ENCODE data around the gene RPL15.

Gene RPL15

GRCh38 chr3:23968463-23969184 lies 51.7 kb downstream of the RPL15 start:
- H2AK5ac ChIP-seq (ENCODE audit: low read length), result no peak overlapping the region

GRCh38 chr3:23969393-23969792 lies 52.5 kb downstream of the RPL15 start:
- Histone ChIP-seq H2BK15ac (replicated peaks; ENCODE audit: low read depth) (no peak overlapping the region), H3K79me2 (ENCODE audit: control insufficient read depth, insufficient read depth, low read length) (no peaks in the 10 kb centered on the region), H3K79me1 (ENCODE audit: low read length) (no peaks in the 10 kb centered on the region), H3K36me3 (ENCODE audit: control insufficient read depth, insufficient read depth, low read length) (no peaks in the 10 kb centered on the region), H3K56ac (ENCODE audit: low read length) (no peak overlapping the region), H3K18ac (ENCODE audit: low read length) (no peak overlapping the region), H4K8ac (ENCODE audit: low read depth, low read length) (no peak overlapping the region), H3K27ac (ENCODE audit: low read depth, low read length) (no peak overlapping the region), H2BK5ac (ENCODE audit: low read length) (no peak overlapping the region), H2BK120ac (ENCODE audit: low read depth, low read length) (no peak overlapping the region), H3K27me3 (ENCODE audit: insufficient read depth, low read length, poor library complexity) (no peaks in the 10 kb centered on the region), H3K4me1 (ENCODE audit: control insufficient read depth, low read depth, low read length) (peaks cover 2% of the 10 kb centered on the region), H3K4me2 (ENCODE audit: low read length) (no peak overlapping the region), H3K23ac (ENCODE audit: low read length) (no peak overlapping the region), H3K4ac (ENCODE audit: low read depth, low read length) (no peak overlapping the region), H3K9ac (ENCODE audit: low read length) (no peak overlapping the region), H4K5ac (ENCODE audit: low read length) (no peak overlapping the region), H3K4me3 (ENCODE audit: low read length) (no peak overlapping the region), H2AK5ac (ENCODE audit: low read length) (no peak overlapping the region)
- DNase-seq, result no peak
- WGBS (ENCODE audit: extremely low coverage, insufficient coverage, low lambda C conversion rate), result no CpG with 5 or more reads among the region's 4 CpGs

More at GRCh38 chr3:23968463-23969184, 51.7 kb downstream of the RPL15 start:
- Histone ChIP-seq H3K56ac (ENCODE audit: low read length) (no peak overlapping the region), H3K79me2 (ENCODE audit: control insufficient read depth, insufficient read depth, low read length) (no peaks in the 10 kb centered on the region), H3K9ac (ENCODE audit: low read length) (no peak overlapping the region), H3K4me3 (ENCODE audit: low read length) (no peak overlapping the region), H3K27ac (ENCODE audit: low read depth, low read length) (no peak overlapping the region), H3K27me3 (ENCODE audit: insufficient read depth, low read length, poor library complexity) (no peaks in the 10 kb centered on the region), H3K79me1 (ENCODE audit: low read length) (no peaks in the 10 kb centered on the region), H3K36me3 (ENCODE audit: control insufficient read depth, insufficient read depth, low read length) (no peaks in the 10 kb centered on the region), H3K4me1 (ENCODE audit: control insufficient read depth, low read depth, low read length) (peaks cover 2% of the 10 kb centered on the region), H2BK5ac (ENCODE audit: low read length) (no peak overlapping the region), H2BK15ac (replicated peaks; ENCODE audit: low read depth) (no peak overlapping the region), H3K18ac (ENCODE audit: low read length) (no peak overlapping the region), H3K23ac (ENCODE audit: low read length) (no peak overlapping the region), H3K4ac (ENCODE audit: low read depth, low read length) (no peak overlapping the region), H2BK120ac (ENCODE audit: low read depth, low read length) (no peak overlapping the region), H4K5ac (ENCODE audit: low read length) (no peak overlapping the region), H3K4me2 (ENCODE audit: low read length) (no peak overlapping the region), H4K8ac (ENCODE audit: low read depth, low read length) (no peak overlapping the region)
- no CpG with 5 or more reads among the region's 5 CpGs for WGBS (ENCODE audit: extremely low coverage, insufficient coverage, low lambda C conversion rate)
- DNase-seq, result no peak

All from mesendoderm (in vitro differentiated cells).